K562 (cell line): ENCODE measurements around the gene SLC44A2. TPM values are rescaled to one million over a fixed set of nuclear protein-coding genes. Genes with fewer than 3 reads are reported as not detected.
A peak's percentile ranks its signal among the peaks of the same experiment; 100 is the strongest.

Experiments used
- CREM ChIP-seq: IDR thresholded peaks from 2 replicates; pipeline ENCODE4 v1.6.1; 2014; ENCODE audit warnings: antibody characterized with exemption, low read depth
- ELF1 ChIP-seq: fragments of 200-800 bp; sonication (Bioruptor generic); IDR thresholded peaks from 2 replicates; pipeline ENCODE4 v1.6.1; 2016; ENCODE audit warnings: missing genetic modification characterization, missing compliant biosample characterization
- ELF4 ChIP-seq: fragments of 450-650 bp; formaldehyde crosslinking; IDR thresholded peaks from 2 replicates; pipeline ENCODE4 v1.4.0; 2022; ENCODE audit warnings: missing genetic modification characterization
- ETV5 ChIP-seq: sonication (generic); formaldehyde crosslinking; IDR thresholded peaks from 2 replicates; pipeline ENCODE4 v1.4.0; 2020; ENCODE audit warnings: low read depth, mild to moderate bottlenecking, missing genetic modification reagents
- L3MBTL2 ChIP-seq: fragments of 450-650 bp; IDR thresholded peaks from 2 replicates; pipeline ENCODE4 v1.6.1; 2016; ENCODE audit warnings: mild to moderate bottlenecking, moderate library complexity
- MCM7 ChIP-seq, 2 experiments: fragments of 450-650 bp; IDR thresholded peaks; 2 replicates each; pipeline ENCODE4 v1.6.1; 2016 to 2018
- NCOA6 ChIP-seq: fragments of 450-650 bp; IDR thresholded peaks from 2 replicates; pipeline ENCODE4 v1.6.1; 2017; ENCODE audit warnings: mild to moderate bottlenecking
- PCBP1 ChIP-seq: fragments of 200-400 bp; formaldehyde crosslinking; IDR thresholded peaks from 2 replicates; pipeline ENCODE4 v1.6.1; 2018; ENCODE audit warnings: mild to moderate bottlenecking, low read depth, low read length; ENCODE audit not compliant: poor library complexity, severe bottlenecking
- RBM39 ChIP-seq: fragments of 200-400 bp; formaldehyde crosslinking; optimal IDR thresholded peaks from 2 replicates; pipeline ENCODE3; 2018; ENCODE audit warnings: low read depth, low read length
- SIN3B ChIP-seq: fragments of 450-650 bp; IDR thresholded peaks from 2 replicates; pipeline ENCODE4 v1.6.1; 2017; ENCODE audit warnings: low read depth, mild to moderate bottlenecking, moderate library complexity
- TAF1 ChIP-seq: IDR thresholded peaks from 2 replicates; pipeline ENCODE4 v1.6.1; 2011; ENCODE audit warnings: mild to moderate bottlenecking, low read length, moderate library complexity; ENCODE audit not compliant: insufficient read depth, control insufficient read depth, severe bottlenecking; ENCODE audit errors: extremely low read depth
- TEAD1 ChIP-seq, 2 experiments: fragments of 450-650 bp in 1 of 2; sonication (generic) in 1 of 2; formaldehyde crosslinking; IDR thresholded peaks; 2 replicates each; pipeline versions ENCODE4 v1.4.0 to v1.8.0; 2020 to 2022; ENCODE audit warnings: mild to moderate bottlenecking in 2 of 2, missing genetic modification reagents in 1 of 2
- ZBTB7A ChIP-seq: IDR thresholded peaks from 2 replicates; pipeline ENCODE4 v1.6.1; 2011; ENCODE audit warnings: low read depth, mild to moderate bottlenecking, low read length, moderate library complexity, borderline replicate concordance; ENCODE audit not compliant: control insufficient read depth
- ZFPM2 ChIP-seq: fragments of 250-450 bp; sonication (Bioruptor Pico); IDR thresholded peaks from 2 replicates; pipeline ENCODE4 v1.5.1; 2022; ENCODE audit warnings: mild to moderate bottlenecking
- ZNF12 ChIP-seq: sonication (generic); formaldehyde crosslinking; IDR thresholded peaks from 2 replicates; pipeline ENCODE4 v1.4.0; 2020; ENCODE audit warnings: mild to moderate bottlenecking, missing genetic modification reagents
- ZNF239 ChIP-seq: fragments of 250-450 bp; sonication (Bioruptor Pico); IDR thresholded peaks from 2 replicates; pipeline ENCODE4 v1.4.0; 2020; ENCODE audit warnings: mild to moderate bottlenecking
- polyA plus RNA-seq, 8 experiments: library from polyadenylated mRNA; depleted of rRNA in 4 of 8; stranded (reverse) in 5 of 8; unstranded in 3 of 8; fragments of >200 nt; fragmentation: Nextera tagmentation in 2 of 8; fragmentation: Illumina TruSeq in 1 of 8; extraction: Ambion mirVana in 2 of 8; extraction: Trizol in 1 of 8; gene quantifications; 2 replicates each; pipeline versions ENCODE4 v1.2.1 to v1.2.3, GENCODE V29; 2011 to 2014; ENCODE audit warnings: inconsistent platforms in 1 of 8, missing spikeins in 1 of 8
- total RNA-seq, 7 experiments: library from RNA; depleted of rRNA in 6 of 7; stranded (reverse); fragments of >200 nt in 6 of 7; fragmentation: Illumina TruSeq in 2 of 7; extraction: Trizol in 2 of 7; gene quantifications; 2 replicates each; pipeline versions ENCODE4 v1.2.1 to v1.2.3, GENCODE V29; 2011 to 2021; ENCODE audit warnings: low replicate concordance in 1 of 7
- TF ChIP-seq, protein P1 (sequence below): sonication (generic); formaldehyde crosslinking; IDR thresholded peaks from 2 replicates; pipeline ENCODE4 v1.9.0; 2022; ENCODE audit warnings: mild to moderate bottlenecking, missing genetic modification reagents
- TF ChIP-seq, protein P2 (sequence below): fragments of 150-350 bp; conservative IDR thresholded peaks from 2 replicates; pipeline ENCODE4 v1.6.1; 2014; ENCODE audit warnings: low read length

SLC44A2 gene
- total and polyA plus RNA-seq, 9 of the 15 experiments (the other 6 are each of a cell fraction or from before 2014, with no cell fraction given) = 1.1 to 34.2 (median 8.1) TPM

DNA sequence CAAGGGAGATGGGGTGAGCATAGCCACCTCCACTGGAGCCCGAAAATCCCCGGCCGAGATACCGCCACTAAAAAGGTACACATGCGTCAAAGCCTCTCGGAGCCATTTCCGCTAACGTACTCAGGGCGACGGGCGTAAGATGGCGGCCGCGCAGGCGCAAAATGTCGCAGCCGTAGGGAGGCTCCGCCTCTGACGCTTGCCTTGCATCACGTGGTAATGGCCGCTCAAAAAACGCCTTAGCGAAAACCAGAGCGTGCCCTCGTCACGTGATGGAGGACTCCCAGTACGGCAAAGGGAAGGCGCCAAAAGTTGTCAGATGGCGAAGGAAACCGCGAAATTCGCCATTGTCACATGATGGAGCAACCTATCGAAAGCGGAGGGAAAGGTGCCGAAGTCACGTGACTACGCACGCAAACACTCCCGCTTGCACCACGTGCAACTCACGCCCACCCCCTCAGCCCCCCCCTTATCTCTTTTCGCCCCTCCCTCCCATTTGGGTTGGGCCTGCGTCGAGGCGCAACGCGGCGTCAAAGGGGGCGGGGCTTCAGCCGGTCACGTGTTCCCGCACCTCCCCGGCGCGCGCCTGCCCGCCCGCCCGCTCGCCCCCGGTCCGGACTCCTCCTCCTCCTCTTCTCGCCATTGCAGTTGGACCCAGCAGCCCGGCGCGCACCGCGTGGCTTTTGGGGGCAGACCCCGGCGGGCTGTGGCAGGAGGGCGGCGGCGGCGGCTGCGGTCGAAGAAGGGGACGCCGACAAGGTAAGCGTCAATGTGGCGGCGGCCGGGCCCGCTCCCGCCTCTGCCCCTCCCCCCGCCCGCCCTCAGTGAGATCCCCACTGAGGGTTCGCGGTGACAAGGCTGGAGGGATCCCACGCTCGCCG is 28.6 kb downstream of the SLC44A2 start, which contains the start of gene ILF3 (continued):
- TF ChIP-seq NCOA6 (peak; percentile 46; the same call in 1 of the 2 replicates), ZFPM2 (no peak), SIN3B (peak; percentile 85), RBM39 (peak; percentile 84), ELF4 (CRISPR knock-in tag) (peak; percentile 74; the same call in 1 of the 2 replicates), TAF1 (peak; percentile 86), CREM (peak; percentile 96), ELF1 (tag) (peak; percentile 95), ZBTB7A (peak; percentile 86; the same call in 1 of the 2 replicates), ZNF239 (CRISPR knock-in tag) (peak; percentile 65), MCM7 (IDR thresholded peaks at IDR 0.05) (peak in 1 of 2 experiments; percentile 75; a peak in 1 of 4 replicates), TEAD1 (CRISPR knock-in tag; IDR thresholded peaks at IDR 0.05) (peak; percentile 33 to 88; a peak in 3 of 4 replicates), L3MBTL2 (peak; percentile 97), ZNF12 (no peak), PCBP1 (peak; percentile 81), ETV5 (CRISPR knock-in tag) (peak; percentile 11)
- TF ChIP-seq, protein P1, sequence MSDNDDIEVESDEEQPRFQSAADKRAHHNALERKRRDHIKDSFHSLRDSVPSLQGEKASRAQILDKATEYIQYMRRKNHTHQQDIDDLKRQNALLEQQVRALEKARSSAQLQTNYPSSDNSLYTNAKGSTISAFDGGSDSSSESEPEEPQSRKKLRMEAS (CRISPR knock-in tag) = peak; percentile 99
- TF ChIP-seq, protein P2, sequence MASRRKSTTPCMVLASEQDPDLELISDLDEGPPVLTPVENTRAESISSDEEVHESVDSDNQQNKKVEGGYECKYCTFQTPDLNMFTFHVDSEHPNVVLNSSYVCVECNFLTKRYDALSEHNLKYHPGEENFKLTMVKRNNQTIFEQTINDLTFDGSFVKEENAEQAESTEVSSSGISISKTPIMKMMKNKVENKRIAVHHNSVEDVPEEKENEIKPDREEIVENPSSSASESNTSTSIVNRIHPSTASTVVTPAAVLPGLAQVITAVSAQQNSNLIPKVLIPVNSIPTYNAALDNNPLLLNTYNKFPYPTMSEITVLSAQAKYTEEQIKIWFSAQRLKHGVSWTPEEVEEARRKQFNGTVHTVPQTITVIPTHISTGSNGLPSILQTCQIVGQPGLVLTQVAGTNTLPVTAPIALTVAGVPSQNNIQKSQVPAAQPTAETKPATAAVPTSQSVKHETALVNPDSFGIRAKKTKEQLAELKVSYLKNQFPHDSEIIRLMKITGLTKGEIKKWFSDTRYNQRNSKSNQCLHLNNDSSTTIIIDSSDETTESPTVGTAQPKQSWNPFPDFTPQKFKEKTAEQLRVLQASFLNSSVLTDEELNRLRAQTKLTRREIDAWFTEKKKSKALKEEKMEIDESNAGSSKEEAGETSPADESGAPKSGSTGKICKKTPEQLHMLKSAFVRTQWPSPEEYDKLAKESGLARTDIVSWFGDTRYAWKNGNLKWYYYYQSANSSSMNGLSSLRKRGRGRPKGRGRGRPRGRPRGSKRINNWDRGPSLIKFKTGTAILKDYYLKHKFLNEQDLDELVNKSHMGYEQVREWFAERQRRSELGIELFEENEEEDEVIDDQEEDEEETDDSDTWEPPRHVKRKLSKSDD = 0 out of 2 replicates have a peak, but pooled peaks have one; percentile 78
